Sigmoid colon (tissue), 4 donors: Measurements from ENCODE around the gene FAM83G.

Experiments
- CTCF ChIP-seq, 4 experiments: fragments of 450-650 bp in 3 of 4; fragments of 200-600 bp in 1 of 4; IDR thresholded peaks; one replicate each; pipeline ENCODE4 v1.5.1; 2016 to 2019; ENCODE audit warnings: antibody characterized with exemption in 4 of 4, mild to moderate bottlenecking in 3 of 4, moderate library complexity in 2 of 4
- EP300 ChIP-seq, 4 donors: sonication (generic); formaldehyde crosslinking; IDR thresholded peaks; one replicate each; pipeline ENCODE4 v1.6.1; 2017; ENCODE audit warnings: antibody characterized with exemption in 4 of 4
- POLR2A ChIP-seq, 2 donors: fragments of 450-650 bp; IDR thresholded peaks; one replicate each; pipeline ENCODE4 v1.6.1; 2016; ENCODE audit warnings: antibody characterized with exemption in 2 of 2, mild to moderate bottlenecking in 2 of 2, moderate library complexity in 2 of 2
- POLR2AphosphoS5 ChIP-seq, 4 donors: sonication (generic); formaldehyde crosslinking; IDR thresholded peaks; one replicate each; pipeline ENCODE4 v1.6.1; 2017; ENCODE audit warnings: antibody characterized with exemption in 4 of 4

DNA sequence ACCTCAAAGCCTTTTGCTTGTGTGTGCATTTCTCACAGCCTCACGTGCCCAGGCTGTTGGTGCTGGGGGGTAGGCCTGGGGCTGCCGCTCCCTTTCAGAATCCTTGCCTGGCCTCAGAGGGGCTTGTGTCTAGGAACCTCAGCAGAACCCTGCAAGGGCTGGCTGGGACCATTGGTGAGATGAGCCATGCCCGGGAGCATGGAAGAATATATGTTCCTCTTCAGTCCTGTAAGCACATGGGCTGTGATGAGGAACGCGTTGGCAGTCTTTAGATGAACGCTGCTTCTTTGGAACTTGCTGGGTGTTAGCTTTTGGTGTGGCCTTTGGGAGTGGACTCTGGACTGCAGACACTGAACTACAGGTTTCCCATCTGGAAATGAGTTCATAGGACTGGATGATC is 84.6 kb downstream of the FAM83G start:
- no peak for TF ChIP-seq CTCF (IDR thresholded peaks at IDR 0.05)
- no peak for TF ChIP-seq POLR2A (IDR thresholded peaks at IDR 0.05)
- no peak for TF ChIP-seq EP300 (IDR thresholded peaks at IDR 0.05)
- no peak for TF ChIP-seq POLR2AphosphoS5 (IDR thresholded peaks at IDR 0.05)
